Measurements from ENCODE around the gene SWI5.
"Not testable (repeated sequence)": the region's sequence is repeated elsewhere in the genome, so short reads cannot be mapped to it uniquely, and the experiment has no call there.

The SWI5 gene

DNA sequence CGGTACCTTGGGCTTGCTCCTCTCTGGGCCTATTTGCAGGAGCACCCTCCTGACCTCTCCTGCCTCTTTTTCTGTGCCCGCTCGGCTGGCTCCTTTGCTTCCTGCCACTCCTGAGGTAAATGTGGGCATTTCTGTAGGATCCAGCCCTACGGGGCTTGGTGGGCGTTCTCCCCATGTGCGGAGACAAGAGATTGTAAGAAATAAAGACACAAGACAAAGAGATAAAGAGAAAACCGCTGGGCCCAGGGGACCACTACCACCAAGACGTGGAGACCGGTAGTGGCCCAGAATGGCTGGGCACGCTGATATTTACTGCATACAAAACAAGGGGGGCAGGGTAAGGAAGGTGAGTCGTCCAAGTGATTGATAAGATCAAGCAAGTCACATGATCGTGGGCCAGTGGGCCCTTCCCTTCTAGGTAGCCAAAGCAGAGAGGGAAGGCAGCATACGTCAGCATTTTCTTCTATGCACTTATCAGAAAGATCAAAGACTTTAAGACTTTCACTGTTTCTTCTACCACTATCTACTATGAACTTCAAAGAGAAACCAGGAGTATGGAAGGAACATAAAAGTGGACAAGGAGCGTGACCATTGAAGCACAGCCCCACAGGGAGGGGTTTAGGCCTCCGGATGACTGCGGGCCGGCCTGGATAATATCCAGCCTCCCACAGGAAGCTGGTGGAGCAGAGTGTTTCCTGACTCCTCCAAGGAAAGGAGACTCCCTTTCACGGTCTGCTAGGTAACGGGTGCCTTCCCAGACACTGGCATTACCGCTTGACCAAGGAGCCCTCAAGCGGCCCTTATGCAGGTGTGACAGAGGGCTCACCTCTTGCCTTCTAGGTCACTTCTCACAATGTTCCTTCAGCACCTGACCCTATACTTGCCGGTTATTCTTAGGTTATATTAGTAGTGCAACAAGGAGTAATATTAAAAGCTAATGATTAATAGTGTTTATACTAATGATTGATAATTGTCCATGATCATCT is 3.3 kb downstream of the SWI5 start:
- not testable (repeated sequence) for DNase-seq

DNA sequence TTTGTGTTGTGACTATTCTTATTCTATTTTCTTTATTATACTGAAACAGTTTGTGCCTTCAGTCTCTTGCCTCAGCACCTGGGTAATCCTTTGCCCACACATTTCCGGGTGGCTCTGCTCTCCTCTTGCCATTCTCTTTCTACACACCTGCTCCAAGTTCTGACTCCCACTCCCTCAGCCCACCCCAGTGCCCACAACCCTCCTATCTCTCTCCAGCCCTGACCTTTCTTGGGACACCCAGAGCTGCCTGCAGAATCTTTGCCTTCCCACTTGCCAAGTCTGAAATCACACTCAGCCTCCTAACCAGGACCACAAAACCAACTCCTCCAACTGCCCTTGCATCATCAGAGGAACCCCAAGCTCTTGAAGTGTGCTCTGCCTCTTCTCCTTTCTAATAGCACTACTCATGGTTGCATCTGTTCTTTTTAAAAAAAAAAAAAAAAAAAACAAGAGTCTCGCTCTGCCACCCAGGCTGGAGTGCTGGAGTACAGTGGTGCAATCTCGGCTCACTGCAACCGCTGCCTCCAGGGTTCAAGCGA is 4.1 kb downstream of the SWI5 start:
- no peak for DNase-seq

DNA sequence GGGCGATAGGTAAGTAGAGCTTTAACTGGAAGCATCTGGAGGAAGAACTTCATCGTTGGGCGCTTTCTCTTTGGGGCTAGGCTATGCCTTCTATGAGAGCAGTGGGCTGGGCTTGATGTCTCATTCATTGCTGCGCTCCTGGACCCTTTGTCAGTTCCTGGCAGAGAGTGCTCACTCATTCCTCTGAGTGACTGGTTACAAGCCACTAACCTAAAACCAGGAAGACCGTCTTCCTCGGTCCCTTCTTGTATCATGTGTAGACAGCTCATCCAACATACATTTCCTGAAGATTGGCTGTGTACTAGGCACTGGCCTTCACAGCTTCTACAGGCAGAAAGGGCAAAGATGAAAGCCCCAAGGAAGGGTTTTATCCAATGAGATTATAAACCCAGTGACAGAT is 6.4 kb downstream of the SWI5 start:
- no peak for DNase-seq

DNA sequence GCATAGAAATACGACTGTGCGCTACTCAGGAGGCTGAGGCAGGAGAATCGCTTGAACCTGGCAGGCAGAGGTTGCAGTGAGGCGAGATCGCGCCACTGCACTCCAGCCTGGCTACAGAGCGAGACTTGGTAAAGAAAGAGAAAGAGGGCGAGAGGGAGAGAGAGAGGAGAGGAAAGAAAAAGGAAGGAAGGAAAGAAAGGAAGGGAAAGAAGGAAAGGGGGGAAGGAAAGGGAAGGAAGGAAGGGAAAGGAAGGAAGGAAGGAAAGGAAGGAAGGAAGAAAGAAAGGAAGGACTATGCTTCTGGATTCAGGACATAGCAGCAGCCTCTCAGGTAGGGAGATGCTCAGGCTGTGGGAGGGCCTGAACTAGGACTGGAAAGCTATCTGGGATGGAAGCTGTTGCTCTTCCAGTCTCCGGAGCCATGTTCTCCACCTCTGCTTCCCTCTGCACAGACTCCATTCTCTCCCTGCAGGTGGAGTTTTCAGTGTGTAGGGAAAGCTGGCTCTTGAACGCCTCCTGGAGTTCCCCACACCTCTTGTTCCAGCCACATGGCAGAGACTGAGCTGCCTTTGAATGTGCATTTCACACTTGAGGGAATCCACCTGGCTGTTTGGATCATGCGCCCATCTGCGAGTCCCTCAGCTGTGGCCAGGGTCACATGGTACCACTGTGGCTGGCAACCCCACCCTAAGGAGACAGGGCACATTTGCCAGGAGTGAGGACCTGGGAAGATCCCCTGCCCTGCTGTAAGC is 9.1 kb downstream of the SWI5 start:
- no peak for DNase-seq

DNA sequence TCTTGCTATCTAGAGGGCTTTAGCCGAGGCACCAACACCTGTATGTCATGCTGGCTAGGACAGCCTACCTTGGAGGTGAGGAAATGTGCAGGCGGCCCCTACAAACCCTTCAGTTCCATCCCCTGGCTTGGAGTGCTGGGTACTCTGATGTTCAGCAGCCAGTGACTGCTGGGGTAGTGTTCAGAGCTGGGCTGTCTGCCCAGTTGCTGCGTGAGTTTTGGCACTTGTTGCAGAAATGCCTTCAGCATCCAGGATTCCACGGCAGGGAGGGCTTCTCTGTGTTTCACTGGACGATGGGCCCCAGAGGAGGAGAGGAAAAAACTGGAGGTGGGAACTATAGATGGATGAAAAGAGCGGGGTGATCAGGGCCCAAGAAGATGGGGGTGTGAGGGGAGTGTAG is 10.4 kb downstream of the SWI5 start:
- DNase-seq, result no peak

GRCh38 chr9:128288273-128289004 is 12.4 kb downstream of the SWI5 start:
- DNase-seq, result no peak

DNA sequence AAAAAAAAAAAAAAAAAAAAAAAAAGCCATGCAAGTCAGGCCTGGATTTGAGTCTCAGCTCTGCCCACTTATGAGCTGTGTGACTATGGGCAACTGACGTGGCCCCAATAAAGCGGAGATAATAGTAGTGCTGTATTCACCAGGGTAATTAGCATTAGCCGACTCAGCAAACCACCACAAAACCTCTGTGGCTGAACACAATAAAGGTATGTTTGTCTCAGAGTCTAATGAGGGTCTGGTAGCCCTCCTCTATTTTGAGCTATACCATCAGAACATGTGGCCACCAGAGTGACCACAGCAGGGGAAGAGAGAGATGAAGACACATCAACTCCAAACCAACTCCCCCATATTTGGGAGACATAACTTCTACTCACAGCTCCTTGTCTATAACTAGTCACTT is 15.9 kb downstream of the SWI5 start:
- no peak for DNase-seq

- DNase-seq, result no peak
Measured at GRCh38 chr9:128293091-128293490, 17.0 kb downstream of the SWI5 start.

- no peak for DNase-seq
Measured at GRCh38 chr9:128294142-128294541, 18.1 kb downstream of the SWI5 start.

GRCh38 chr9:128296340-128297220 is 20.5 kb downstream of the SWI5 start:
- no peak for DNase-seq

DNA sequence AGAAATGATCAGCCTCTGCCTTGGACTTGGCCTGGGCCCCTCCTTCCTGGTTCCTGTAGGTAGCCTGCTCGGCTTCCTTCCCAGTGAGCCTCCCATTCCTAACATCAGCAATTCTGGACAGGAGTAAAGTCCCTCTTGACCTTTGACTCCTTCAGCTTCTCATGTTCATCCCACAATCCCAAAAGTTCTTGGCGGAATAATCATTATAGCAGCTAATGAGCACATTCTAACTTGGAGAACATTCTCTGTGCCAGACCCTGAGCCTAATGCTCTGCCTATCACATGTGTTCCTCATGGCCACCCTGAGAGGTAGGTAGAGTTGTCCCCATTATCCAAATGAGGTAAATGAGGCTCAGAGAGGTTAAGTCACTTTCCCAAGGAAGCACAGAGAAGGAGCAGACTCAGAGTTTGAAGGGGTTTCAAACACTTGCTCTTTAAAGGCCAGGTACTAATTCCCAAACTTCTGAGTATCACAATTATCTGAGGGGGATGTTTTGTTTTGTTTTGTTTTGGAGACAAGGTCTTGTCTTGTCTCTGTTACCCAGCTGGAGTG is 21.2 kb downstream of the SWI5 start:
- DNase-seq, result no peak

DNA sequence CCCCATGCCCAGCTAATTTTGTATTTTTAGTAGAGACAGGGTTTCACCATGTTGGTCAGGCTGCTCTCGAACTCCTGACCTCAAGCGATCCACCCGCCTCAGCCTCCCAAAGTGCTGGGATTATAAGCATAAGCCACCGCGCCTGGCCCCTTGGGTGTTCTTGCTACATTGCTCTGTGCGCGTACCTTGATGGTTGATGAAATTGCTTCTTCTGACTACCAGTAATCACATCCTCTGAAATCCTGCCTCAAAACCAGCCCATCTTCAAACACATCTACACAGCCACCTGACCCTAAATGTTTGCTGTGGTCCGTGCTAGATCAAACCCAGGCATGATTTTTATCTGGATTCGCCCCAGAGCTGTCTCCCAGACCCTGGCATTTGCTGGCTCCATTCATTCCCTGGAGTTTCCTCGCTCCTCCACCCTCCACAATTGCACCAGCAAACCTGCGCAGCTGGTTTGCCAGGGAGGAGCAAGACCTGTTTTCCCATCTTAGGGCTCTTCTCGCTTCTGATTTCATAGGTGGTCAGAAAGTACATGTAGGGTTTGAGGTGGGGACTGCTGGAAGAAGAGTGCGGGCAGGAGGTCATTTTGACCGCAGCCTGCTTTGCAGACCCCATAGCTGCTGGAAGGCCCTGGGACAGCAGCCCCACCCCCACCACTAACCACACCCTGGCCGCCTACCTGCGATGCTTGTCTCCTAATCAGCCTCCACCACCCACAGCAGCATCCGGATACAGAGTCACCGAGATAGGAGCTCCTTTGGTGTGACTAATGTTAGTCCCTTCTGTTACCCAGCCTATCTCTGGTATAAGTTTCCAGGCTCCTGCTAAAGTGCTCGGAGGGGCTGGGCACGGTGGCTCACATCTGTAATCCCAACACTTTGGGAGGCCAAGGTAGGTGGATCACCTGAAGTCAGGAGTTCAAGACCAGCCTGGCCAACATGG is 22.7 kb downstream of the SWI5 start:
- DNase-seq, result no peak

DNA sequence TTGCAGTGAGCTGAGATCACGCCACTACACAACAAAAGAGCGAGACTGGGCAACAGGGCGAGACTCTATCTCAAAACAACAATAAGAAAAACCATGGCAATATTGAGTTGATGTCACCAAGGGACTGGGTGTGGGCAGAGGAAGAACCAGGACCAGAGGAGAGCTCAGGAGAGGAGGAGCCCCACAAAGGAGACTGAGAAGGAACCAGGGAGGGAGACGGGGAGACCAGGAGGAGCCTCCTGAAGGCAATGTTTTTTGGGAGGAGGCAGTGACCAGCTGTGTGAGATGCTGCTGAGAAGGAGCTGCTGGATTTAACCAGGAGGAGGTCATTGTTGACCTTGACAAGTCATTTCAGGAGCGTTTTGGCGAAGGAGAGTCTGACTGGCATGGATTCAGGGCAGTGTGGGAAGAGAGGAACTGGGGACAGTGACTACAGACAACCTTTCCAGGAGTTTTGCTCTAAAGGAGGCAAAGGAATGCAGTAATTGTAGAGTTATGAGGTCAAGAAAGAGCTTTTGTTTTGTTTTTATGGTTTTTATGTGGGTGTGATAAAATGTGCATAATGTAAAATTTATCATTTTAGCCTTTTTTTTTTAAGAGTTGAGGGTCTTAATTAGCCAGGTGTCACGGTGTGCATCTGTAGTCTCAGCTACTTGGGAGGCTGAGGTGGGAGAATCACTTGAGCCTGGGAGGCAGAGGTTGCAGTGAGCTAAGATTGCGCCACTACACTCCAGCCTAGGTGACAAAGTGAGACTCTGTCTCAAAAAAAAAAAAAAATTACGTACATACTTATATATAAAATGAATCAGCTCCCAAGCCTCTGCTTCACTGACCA is 28.3 kb downstream of the SWI5 start:
- no peak for DNase-seq

DNA sequence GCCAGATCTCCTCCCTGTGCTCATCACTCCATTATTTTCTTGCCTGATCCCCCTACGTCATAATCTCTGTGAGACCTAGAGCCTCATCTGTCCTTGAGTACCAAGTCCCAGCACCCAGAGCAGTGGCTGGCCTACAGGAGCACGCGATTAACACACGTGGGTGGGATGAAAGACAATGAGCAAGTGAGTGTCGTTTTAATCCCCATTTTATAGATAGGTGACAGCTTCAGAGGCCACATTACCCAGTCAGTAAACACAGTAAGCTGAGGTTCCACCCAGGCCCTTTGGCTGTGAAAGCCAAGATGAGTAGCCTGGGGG is 28.9 kb downstream of the SWI5 start:
- no peak for DNase-seq

- no peak for DNase-seq
Measured at GRCh38 chr9:128309551-128309950, 33.5 kb downstream of the SWI5 start.

GRCh38 chr9:128310461-128310860 is 34.4 kb downstream of the SWI5 start:
- DNase-seq, result no peak

GRCh38 chr9:128314697-128315096 is 38.6 kb downstream of the SWI5 start:
- no peak for DNase-seq

- no peak for DNase-seq
Measured at GRCh38 chr9:128316421-128316820, 40.3 kb downstream of the SWI5 start.

- no peak for DNase-seq
Measured at GRCh38 chr9:128317629-128318028, 41.6 kb downstream of the SWI5 start.

GRCh38 chr9:128321343-128321742 is 45.3 kb downstream of the SWI5 start:
- no peak for DNase-seq

All from SHP77 treated with DMSO at 0.1 percent for 48 hours (cell line).